IgD-negative memory B cell (primary cell): ENCODE data around the gene VTI1A. TPM values are rescaled to one million over a fixed set of nuclear protein-coding genes. Genes with fewer than 3 reads are reported as not detected.

ENCODE experiments used
- H3K27ac Mint-ChIP-seq, 3 donors: one replicate each; pipeline ENCODE4 v1.8.0; 2020 to 2022; ENCODE audit warnings: mild to moderate bottlenecking in 3 of 3, mixed read lengths in 3 of 3, moderate library complexity in 1 of 3
- H3K27me3 Mint-ChIP-seq: one replicate; pipeline ENCODE4 v1.8.0; 2021; ENCODE audit warnings: mixed read lengths
- H3K36me3 Mint-ChIP-seq: one replicate; pipeline ENCODE4 v1.8.0; 2020; ENCODE audit warnings: mild to moderate bottlenecking, mixed read lengths
- H3K4me1 Mint-ChIP-seq, 3 donors: one replicate each; pipeline ENCODE4 v1.8.0; 2020 to 2022; ENCODE audit warnings: mixed read lengths in 3 of 3, mild to moderate bottlenecking in 1 of 3
- H3K4me3 Mint-ChIP-seq, 4 donors: one replicate each; pipeline ENCODE4 v1.8.0; 2020 to 2022; ENCODE audit warnings: mild to moderate bottlenecking in 4 of 4, mixed read lengths in 4 of 4, moderate library complexity in 3 of 4
- H3K9me3 Mint-ChIP-seq, 3 donors: one replicate each; pipeline ENCODE4 v1.8.0; 2020 to 2021; ENCODE audit warnings: mixed read lengths in 3 of 3, mild to moderate bottlenecking in 1 of 3
- polyA plus RNA-seq: library from polyadenylated mRNA; unstranded; fragments of 300-500 nt; fragmentation: Illumina TruSeq; gene quantifications from one replicate; pipeline ENCODE4 v1.2.3, GENCODE V29; 2021

VTI1A gene
- polyA plus RNA-seq, 1 donor from 2014 or later = 32.0 TPM

- Mint-ChIP-seq H3K27ac (peak overlapping the region in 1 of 3 donors; percentile 78), H3K36me3 (peaks cover 7% of the 10 kb centered on the region), H3K27me3 (no peaks in the 10 kb centered on the region), H3K9me3 (no peaks in the 10 kb centered on the region), H3K4me1 (peaks cover 0 to 2% (median 0%) of the 10 kb centered on the region in 3 donors), H3K4me3 (no peak overlapping the region)
Observed at GRCh38 chr10:112559349-112559748, 112.3 kb downstream of the VTI1A start.

DNA sequence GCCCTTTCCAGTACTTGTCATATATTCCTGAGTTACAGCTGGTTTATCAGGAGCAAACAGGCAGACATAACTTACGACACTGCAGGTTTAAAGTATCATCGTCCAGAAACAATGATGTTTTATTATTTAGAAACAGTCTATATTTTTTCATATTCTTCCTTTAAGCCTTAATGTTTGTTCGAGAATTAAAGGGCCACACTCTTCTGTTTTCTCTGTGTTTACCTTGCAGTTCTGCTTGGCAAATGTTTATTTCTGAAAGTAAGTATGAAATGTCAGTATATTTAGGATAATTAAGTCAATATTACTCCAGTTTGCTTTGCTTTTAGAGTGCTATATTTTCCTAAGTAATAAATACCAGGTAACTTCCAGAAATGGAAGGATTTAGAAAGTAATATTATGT lies 115.1 kb downstream of the VTI1A start:
- H3K27me3 Mint-ChIP-seq = no peaks in the 10 kb centered on the region

DNA sequence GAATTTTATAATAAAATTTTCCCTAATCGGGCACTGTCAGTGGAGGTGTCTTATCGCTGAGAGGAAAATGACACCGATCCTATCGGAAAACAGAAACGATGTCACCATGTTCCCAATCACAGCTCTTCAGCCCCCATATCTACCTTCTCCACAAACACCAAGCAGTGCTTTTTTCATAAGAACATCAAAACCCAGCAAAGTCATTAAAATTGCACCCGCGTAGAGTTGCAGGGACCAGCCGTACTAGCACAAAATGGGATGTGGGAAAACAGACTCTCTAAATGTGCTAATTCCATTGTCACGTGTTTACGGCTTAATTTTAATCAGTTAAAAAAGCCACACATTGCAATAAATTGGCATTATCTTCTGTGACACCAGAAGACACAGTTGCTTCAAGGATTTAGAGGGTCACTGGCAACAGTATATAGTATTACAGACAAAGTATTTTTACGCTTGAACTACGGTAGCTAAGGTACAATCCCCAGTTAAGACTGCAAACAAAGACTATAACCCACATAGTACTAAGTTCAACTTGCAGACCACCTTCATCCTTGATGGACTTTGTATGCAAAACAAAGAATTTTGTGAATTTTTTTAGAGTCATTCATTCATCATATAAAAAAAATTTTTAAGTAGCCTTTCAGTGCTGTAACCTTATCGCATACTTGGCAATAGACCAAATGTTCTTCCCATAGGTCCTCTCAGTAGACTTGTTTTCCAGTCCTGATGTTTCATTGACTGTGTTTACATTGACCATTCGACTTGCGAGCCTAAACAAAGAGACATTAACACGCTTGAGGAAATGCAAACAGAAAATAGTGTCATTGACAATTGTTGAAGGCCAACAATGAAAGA lies 116.0 kb downstream of the VTI1A start:
- H3K27me3 Mint-ChIP-seq = no peaks in the 10 kb centered on the region
- peaks cover 0 to 2% (median 0%) of the 10 kb centered on the region in 3 donors for H3K4me1 Mint-ChIP-seq
- H3K4me3 Mint-ChIP-seq = no peak overlapping the region
- H3K9me3 Mint-ChIP-seq = no peaks in the 10 kb centered on the region
- peaks cover 5% of the 10 kb centered on the region for H3K36me3 Mint-ChIP-seq
- no peak overlapping the region for H3K27ac Mint-ChIP-seq

More for the DNA sequence above, 115.1 kb downstream of the VTI1A start:
- Mint-ChIP-seq H3K4me1 (peaks cover 0 to 2% (median 0%) of the 10 kb centered on the region in 3 donors), H3K9me3 (no peaks in the 10 kb centered on the region), H3K27ac (no peak overlapping the region), H3K36me3 (peaks cover 5% of the 10 kb centered on the region), H3K4me3 (no peak overlapping the region)

GRCh38 chr10:112564337-112564736 lies 117.3 kb downstream of the VTI1A start:
- Mint-ChIP-seq H3K4me1 (peaks cover 0 to 2% (median 0%) of the 10 kb centered on the region in 3 donors), H3K36me3 (peaks cover 4% of the 10 kb centered on the region), H3K4me3 (no peak overlapping the region), H3K27me3 (no peaks in the 10 kb centered on the region), H3K27ac (no peak overlapping the region), H3K9me3 (no peaks in the 10 kb centered on the region)

DNA sequence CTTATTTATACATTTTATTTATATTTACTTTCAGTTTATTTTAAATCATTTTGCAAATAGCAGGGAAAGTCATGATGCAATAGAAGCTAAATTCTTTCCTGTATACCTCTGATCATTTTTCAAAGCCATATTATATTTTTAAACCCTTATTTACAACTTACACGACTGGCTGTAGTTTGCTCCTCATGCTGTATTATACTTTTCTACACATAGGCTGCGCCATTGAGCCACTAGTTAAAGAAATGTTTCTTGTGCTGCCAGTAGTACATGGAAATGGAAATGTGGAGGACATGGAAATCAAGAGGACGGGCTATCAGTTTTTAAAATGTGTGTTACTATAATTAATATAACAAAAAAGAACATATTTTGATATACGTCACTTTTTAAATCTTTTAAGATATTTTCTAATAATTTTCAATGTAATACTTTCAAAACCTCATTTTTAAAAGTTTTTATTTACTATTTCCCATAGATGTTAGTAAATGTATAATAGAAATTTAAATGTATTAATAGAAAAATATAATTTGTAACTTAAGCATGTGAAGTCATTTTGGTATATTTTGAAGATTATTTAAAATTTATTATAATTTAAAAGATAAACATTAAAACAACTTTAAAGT lies 118.5 kb downstream of the VTI1A start:
- H3K27me3 Mint-ChIP-seq = no peaks in the 10 kb centered on the region
- H3K36me3 Mint-ChIP-seq = peaks cover 2% of the 10 kb centered on the region
- H3K4me3 Mint-ChIP-seq = no peak overlapping the region
- no peaks in the 10 kb centered on the region for H3K9me3 Mint-ChIP-seq
- no peaks in the 10 kb centered on the region for H3K4me1 Mint-ChIP-seq
- no peak overlapping the region for H3K27ac Mint-ChIP-seq

GRCh38 chr10:112570585-112570984 lies 123.6 kb downstream of the VTI1A start:
- H3K36me3 Mint-ChIP-seq = peaks cover 6% of the 10 kb centered on the region
- H3K9me3 Mint-ChIP-seq = peaks cover 0 to 2% (median 0%) of the 10 kb centered on the region in 3 donors
- no peak overlapping the region for H3K4me3 Mint-ChIP-seq
- H3K4me1 Mint-ChIP-seq = no peaks in the 10 kb centered on the region
- no peak overlapping the region for H3K27ac Mint-ChIP-seq
- H3K27me3 Mint-ChIP-seq = no peaks in the 10 kb centered on the region

DNA sequence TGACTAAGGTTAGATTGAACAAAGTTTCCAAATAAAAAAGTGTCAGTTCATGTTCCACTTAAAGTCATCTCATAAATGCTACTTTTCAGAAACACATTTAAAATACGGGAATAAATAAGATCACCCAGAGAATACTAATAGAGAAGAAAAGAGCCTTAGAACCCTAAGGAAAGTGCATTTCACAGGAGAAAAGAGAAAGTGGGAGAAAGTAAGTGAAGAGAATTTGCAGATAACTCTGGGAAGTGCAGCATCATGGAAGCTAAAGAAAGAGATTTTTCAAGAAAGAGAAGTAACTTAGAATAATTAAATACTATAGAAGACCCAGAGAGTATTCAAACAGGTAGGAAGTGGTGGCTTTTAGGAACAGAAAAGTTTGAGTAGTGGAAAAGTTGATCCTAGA lies 132.6 kb downstream of the VTI1A start:
- no peak overlapping the region for H3K27ac Mint-ChIP-seq
- no peaks in the 10 kb centered on the region for H3K27me3 Mint-ChIP-seq
- peaks cover 12% of the 10 kb centered on the region for H3K36me3 Mint-ChIP-seq
- H3K9me3 Mint-ChIP-seq = no peaks in the 10 kb centered on the region
- no peak overlapping the region for H3K4me3 Mint-ChIP-seq
- no peaks in the 10 kb centered on the region for H3K4me1 Mint-ChIP-seq

DNA sequence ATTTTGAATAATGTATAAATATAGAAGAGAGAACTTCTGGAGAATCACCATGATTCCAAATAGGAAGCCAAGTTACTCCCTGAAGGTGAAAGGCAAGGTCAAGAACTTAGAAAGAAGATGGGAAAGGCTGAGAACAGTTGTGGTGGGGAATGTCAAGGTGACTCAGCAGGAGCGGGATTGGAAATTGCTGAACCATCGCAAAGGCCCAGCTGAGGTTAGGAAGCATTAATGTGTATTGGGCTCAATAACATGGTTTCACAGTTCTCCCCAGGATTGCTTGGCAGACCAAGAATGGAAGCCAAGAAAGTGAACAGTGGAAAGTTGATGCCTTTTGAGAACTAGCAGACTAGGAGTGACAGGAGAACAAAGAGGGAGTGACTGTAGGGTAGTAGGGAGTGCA lies 133.3 kb downstream of the VTI1A start:
- Mint-ChIP-seq H3K4me3 (no peak overlapping the region), H3K36me3 (peaks cover 13% of the 10 kb centered on the region), H3K4me1 (no peaks in the 10 kb centered on the region), H3K27ac (no peak overlapping the region), H3K27me3 (no peaks in the 10 kb centered on the region), H3K9me3 (no peaks in the 10 kb centered on the region)

GRCh38 chr10:112581921-112582320 lies 134.9 kb downstream of the VTI1A start:
- Mint-ChIP-seq H3K4me3 (no peak overlapping the region), H3K4me1 (no peaks in the 10 kb centered on the region), H3K27ac (no peak overlapping the region), H3K36me3 (peaks cover 16% of the 10 kb centered on the region), H3K9me3 (no peaks in the 10 kb centered on the region), H3K27me3 (no peaks in the 10 kb centered on the region)

DNA sequence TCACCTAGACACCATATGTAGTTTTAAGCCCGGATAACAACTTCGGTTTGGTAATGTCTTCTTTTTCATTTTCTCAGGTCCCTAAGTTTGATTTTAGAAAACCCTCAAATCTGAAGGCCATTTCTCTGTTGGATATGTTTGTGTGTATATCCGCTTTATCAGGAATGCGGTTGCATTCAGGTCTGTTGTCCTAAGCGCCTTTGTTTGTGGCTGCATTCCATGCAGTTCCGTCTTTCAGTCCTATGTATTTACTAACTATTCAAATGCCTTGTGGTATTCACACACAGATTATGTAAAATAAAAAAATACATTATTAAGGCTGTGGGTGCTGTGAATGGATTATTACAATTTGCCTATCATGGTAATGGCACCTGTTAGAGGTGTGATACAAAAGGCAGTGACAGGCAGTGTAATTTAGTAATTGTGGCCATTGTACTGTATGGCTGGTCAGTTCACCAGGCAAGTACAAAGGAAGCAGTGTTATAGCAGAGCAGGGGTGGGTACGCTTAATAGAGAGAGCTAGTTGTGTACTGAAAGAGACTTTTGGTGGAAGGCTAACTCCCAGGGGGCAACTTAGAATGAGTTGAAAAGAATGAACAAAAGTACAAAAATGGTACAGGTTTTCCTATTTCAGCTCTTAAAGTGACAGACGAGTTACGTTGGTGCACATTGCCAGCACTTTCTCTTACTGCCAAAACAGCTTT lies 136.4 kb downstream of the VTI1A start:
- H3K4me3 Mint-ChIP-seq = no peak overlapping the region
- H3K27me3 Mint-ChIP-seq = no peaks in the 10 kb centered on the region
- peaks cover 11% of the 10 kb centered on the region for H3K36me3 Mint-ChIP-seq
- H3K9me3 Mint-ChIP-seq = no peaks in the 10 kb centered on the region
- no peaks in the 10 kb centered on the region for H3K4me1 Mint-ChIP-seq
- H3K27ac Mint-ChIP-seq = no peak overlapping the region

- Mint-ChIP-seq H3K9me3 (no peaks in the 10 kb centered on the region), H3K27ac (no peak overlapping the region), H3K36me3 (peaks cover 11% of the 10 kb centered on the region), H3K4me3 (no peak overlapping the region), H3K27me3 (no peaks in the 10 kb centered on the region), H3K4me1 (no peaks in the 10 kb centered on the region)
Observed at GRCh38 chr10:112584276-112584675, 137.3 kb downstream of the VTI1A start.

DNA sequence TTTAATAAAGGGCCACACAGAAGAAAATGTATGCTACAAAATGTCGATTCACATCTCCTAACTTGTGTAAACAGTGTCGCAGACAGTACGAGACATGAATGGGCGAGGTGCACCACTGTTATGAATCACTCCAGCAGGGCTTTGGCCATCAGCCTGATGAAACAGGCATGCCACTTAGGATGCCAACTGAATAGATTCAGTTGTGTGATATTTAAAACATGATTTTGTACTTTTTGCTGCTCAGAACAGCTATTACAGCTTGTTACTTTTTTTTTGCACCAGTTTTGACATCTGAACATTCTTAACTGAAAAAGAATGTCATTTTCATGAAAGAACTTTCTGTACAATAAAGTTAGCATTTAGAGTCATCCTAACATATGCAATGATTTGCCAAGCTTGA lies 138.1 kb downstream of the VTI1A start:
- Mint-ChIP-seq H3K9me3 (peaks cover 0 to 1% (median 0%) of the 10 kb centered on the region in 3 donors), H3K4me1 (no peaks in the 10 kb centered on the region), H3K27me3 (no peaks in the 10 kb centered on the region), H3K36me3 (peaks cover 11% of the 10 kb centered on the region), H3K27ac (no peak overlapping the region), H3K4me3 (no peak overlapping the region)

DNA sequence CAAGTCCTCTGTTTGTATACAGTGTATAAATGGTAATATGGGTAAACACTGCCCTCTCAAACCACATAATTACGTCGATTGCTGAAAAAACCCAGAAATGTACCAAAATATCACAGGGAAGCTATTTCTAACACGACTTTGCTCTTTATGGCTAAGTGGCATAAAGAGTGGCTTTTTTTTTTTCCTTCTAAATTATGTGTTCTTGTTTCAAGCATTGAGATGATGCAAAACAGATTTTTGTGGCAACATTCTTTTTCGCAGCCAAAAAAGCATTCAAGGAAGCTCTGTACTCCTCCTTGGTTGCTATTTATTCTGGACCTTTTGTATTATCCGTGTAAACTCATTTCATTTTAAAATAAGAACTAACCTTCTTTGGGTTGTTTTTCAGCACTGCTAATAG lies 138.9 kb downstream of the VTI1A start:
- no peak overlapping the region for H3K27ac Mint-ChIP-seq
- H3K36me3 Mint-ChIP-seq = peaks cover 10% of the 10 kb centered on the region
- no peaks in the 10 kb centered on the region for H3K4me1 Mint-ChIP-seq
- peaks cover 0 to 2% (median 0%) of the 10 kb centered on the region in 3 donors for H3K9me3 Mint-ChIP-seq
- no peaks in the 10 kb centered on the region for H3K27me3 Mint-ChIP-seq
- H3K4me3 Mint-ChIP-seq = no peak overlapping the region

GRCh38 chr10:112587729-112588128 lies 140.7 kb downstream of the VTI1A start:
- no peaks in the 10 kb centered on the region for H3K4me1 Mint-ChIP-seq

DNA sequence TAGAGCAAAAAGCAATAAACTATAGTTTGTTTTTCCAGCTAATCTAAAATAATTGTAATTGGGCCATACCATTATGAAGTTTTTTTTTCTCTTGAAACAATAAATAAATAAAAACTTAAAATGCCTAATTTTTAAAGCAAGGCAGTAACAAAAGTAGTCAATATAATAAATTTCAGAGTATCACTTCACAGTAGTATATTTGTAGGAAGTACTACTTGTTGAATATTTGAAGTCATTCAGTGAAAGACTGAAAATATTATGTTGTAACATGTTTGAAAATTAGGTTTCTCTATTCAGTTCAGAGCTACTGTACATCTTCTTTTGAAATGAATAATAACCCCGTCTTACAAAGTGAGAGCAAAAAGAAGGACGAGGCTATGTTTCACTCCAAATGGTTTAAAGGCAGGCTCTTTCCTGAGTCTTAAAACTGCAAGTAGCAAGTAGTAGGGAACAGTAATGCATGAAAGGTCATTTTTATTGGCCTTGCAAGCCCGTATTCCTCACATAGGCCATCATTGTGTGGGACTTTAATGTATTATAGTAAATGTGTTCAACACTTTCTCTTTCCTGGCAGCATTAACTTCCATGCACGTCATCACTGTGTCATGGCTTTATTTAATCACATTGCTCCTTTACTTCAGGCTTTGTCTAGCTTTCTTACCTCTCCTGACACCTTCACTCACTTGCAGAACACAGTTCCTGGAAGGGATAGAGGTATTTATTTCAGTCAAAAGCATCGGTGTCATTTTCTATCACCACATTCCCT lies 141.4 kb downstream of the VTI1A start:
- Mint-ChIP-seq H3K9me3 (peaks cover 0 to 2% (median 0%) of the 10 kb centered on the region in 3 donors), H3K4me3 (no peak overlapping the region), H3K27me3 (no peaks in the 10 kb centered on the region), H3K36me3 (peaks cover 25% of the 10 kb centered on the region), H3K27ac (no peak overlapping the region), H3K4me1 (no peaks in the 10 kb centered on the region)

More at GRCh38 chr10:112587729-112588128, 140.7 kb downstream of the VTI1A start:
- Mint-ChIP-seq H3K4me3 (no peak overlapping the region), H3K27ac (no peak overlapping the region), H3K36me3 (peaks cover 25% of the 10 kb centered on the region), H3K27me3 (no peaks in the 10 kb centered on the region), H3K9me3 (peaks cover 0 to 2% (median 0%) of the 10 kb centered on the region in 3 donors)
